WTC11 (cell line): ENCODE data around the gene AURKAIP1. TPM values are rescaled to one million over a fixed set of nuclear protein-coding genes. Genes with fewer than 3 reads are reported as not detected.

Experiments
- ATAC-seq: fragments of 200-7000 bp; cut with Tn5 transposase; 2 replicates; pipeline ENCODE4 v1.10.0; 2021; ENCODE audit warnings: mild to moderate bottlenecking, moderate library complexity
- CTCF ChIA-PET: fragments of 300-600 bp; sonication (Branson Sonifier 250); formaldehyde crosslinking; loops from one replicate; lab custom pipeline; 2021; ENCODE audit warnings: antibody characterized with exemption; lab: Charles Lee
- POLR2A ChIA-PET: fragments of 350-600 bp; sonication (Branson Sonifier 250); formaldehyde crosslinking; loops from one replicate; lab custom pipeline; 2021; ENCODE audit warnings: antibody characterized with exemption; lab: Charles Lee
- DNase-seq: peaks from one replicate; pipeline ENCODE4 v3.0.0; 2021; ENCODE audit warnings: low spot score
- H3K27ac Mint-ChIP-seq: 2 replicates; pipeline ENCODE4 v1.8.0; 2021; ENCODE audit warnings: mixed read lengths
- H3K27me3 Mint-ChIP-seq: 2 replicates; pipeline ENCODE4 v1.8.0; 2021; ENCODE audit warnings: low read depth, mild to moderate bottlenecking, moderate library complexity, mixed read lengths
- H3K36me3 Mint-ChIP-seq: 2 replicates; pipeline ENCODE4 v1.8.0; 2021; ENCODE audit warnings: mixed read lengths
- H3K4me1 Mint-ChIP-seq: 2 replicates; pipeline ENCODE4 v1.8.0; 2022; ENCODE audit warnings: mixed read lengths
- H3K4me3 Mint-ChIP-seq: 2 replicates; pipeline ENCODE4 v1.8.0; 2021; ENCODE audit warnings: mild to moderate bottlenecking, moderate library complexity, mixed read lengths
- H3K9me3 Mint-ChIP-seq: 2 replicates; pipeline ENCODE4 v1.8.0; 2021; ENCODE audit warnings: mixed read lengths
- ATF3 ChIP-seq: sonication (generic); formaldehyde crosslinking; conservative IDR thresholded peaks from 2 replicates; pipeline ENCODE4 v1.8.1; 2022; ENCODE audit warnings: mild to moderate bottlenecking, missing genetic modification reagents
- E2F1 ChIP-seq: sonication (generic); formaldehyde crosslinking; IDR thresholded peaks from 2 replicates; pipeline ENCODE4 v1.8.0; 2022; ENCODE audit warnings: mild to moderate bottlenecking, missing genetic modification reagents
- E2F4 ChIP-seq: sonication (generic); formaldehyde crosslinking; IDR thresholded peaks from 2 replicates; pipeline ENCODE4 v1.8.1; 2022; ENCODE audit warnings: low read depth, mild to moderate bottlenecking, moderate library complexity, missing genetic modification reagents, borderline replicate concordance
- E2F5 ChIP-seq: sonication (generic); formaldehyde crosslinking; IDR thresholded peaks from 2 replicates; pipeline ENCODE4 v1.8.1; 2022; ENCODE audit warnings: mild to moderate bottlenecking, moderate library complexity, missing genetic modification reagents
- ERG ChIP-seq: fragments of 250-450 bp; sonication (Bioruptor Pico); IDR thresholded peaks from 2 replicates; pipeline ENCODE4 v1.8.0; 2021; ENCODE audit warnings: mild to moderate bottlenecking
- FOXK1 ChIP-seq: sonication (generic); formaldehyde crosslinking; IDR thresholded peaks from 2 replicates; pipeline ENCODE4 v1.8.0; 2022; ENCODE audit warnings: mild to moderate bottlenecking, moderate library complexity, missing genetic modification reagents
- FOXP1 ChIP-seq: sonication (generic); formaldehyde crosslinking; IDR thresholded peaks from 2 replicates; pipeline ENCODE4 v1.8.0; 2022; ENCODE audit warnings: missing genetic modification reagents, mild to moderate bottlenecking, moderate library complexity, borderline replicate concordance
- GRHL2 ChIP-seq: fragments of 250-450 bp; sonication (Bioruptor Pico); IDR thresholded peaks from 2 replicates; pipeline ENCODE4 v1.8.0; 2022; ENCODE audit warnings: mild to moderate bottlenecking, moderate library complexity; ENCODE audit not compliant: insufficient replicate concordance, severe bottlenecking
- KAT7 ChIP-seq: sonication (generic); formaldehyde crosslinking; IDR thresholded peaks from 2 replicates; pipeline ENCODE4 v1.8.1; 2023; ENCODE audit warnings: missing genetic modification reagents, mild to moderate bottlenecking, borderline replicate concordance
- MAX ChIP-seq: sonication (generic); formaldehyde crosslinking; IDR thresholded peaks from 2 replicates; pipeline ENCODE4 v1.8.0; 2022; ENCODE audit warnings: mild to moderate bottlenecking, missing genetic modification reagents
- RORB ChIP-seq: fragments of 250-450 bp; sonication (Bioruptor Pico); IDR thresholded peaks from 2 replicates; pipeline ENCODE4 v1.9.0; 2021; ENCODE audit warnings: mild to moderate bottlenecking
- STAT6 ChIP-seq: sonication (generic); formaldehyde crosslinking; conservative IDR thresholded peaks from 2 replicates; pipeline ENCODE4 v1.8.1; 2023; ENCODE audit warnings: mild to moderate bottlenecking, low read depth, missing genetic modification reagents, moderate library complexity
- TP53 ChIP-seq: sonication (generic); formaldehyde crosslinking; IDR thresholded peaks from 2 replicates; pipeline ENCODE4 v1.8.1; 2023; ENCODE audit warnings: mild to moderate bottlenecking, missing genetic modification reagents
- ZNF232 ChIP-seq: sonication (generic); formaldehyde crosslinking; IDR thresholded peaks from 2 replicates; pipeline ENCODE4 v1.8.0; 2022; ENCODE audit warnings: mild to moderate bottlenecking, missing genetic modification reagents
- ZNF263 ChIP-seq: sonication (generic); formaldehyde crosslinking; IDR thresholded peaks from 2 replicates; pipeline ENCODE4 v1.8.1; 2022; ENCODE audit warnings: low read depth, mild to moderate bottlenecking, moderate library complexity, missing genetic modification reagents
- total RNA-seq: library from RNA; stranded (reverse); gene quantifications from 3 replicates; pipeline ENCODE4 v1.2.3, GENCODE V29; 2021

Gene AURKAIP1
- total RNA-seq, 1 experiment from 2014 or later = 268 TPM

GRCh38 chr1:1377540-1378205 is 2.7 kb upstream of the AURKAIP1 start (continued):
- TF ChIP-seq ATF3 (CRISPR knock-in tag) = no peak

GRCh38 chr1:1376551-1377226 is 1.7 kb upstream of the AURKAIP1 start:
- ChIA-PET POLR2A (no interaction called here), CTCF (interaction anchor here (1.0 to 1.4 kb wide), 4 partner anchors 21 to 77 kb away, joined by 3 to 6 read pairs (median 3); partner anchors contain the start of gene CCNL2)
- H3K27me3 Mint-ChIP-seq = no peaks in the 10 kb centered on the region
- no peaks in the 10 kb centered on the region for H3K9me3 Mint-ChIP-seq
- peaks cover 3% of the 10 kb centered on the region; the same call in 1 of the 2 replicates for H3K4me1 Mint-ChIP-seq
- H3K36me3 Mint-ChIP-seq = peaks cover 8% of the 10 kb centered on the region; the same call in 1 of the 2 replicates
- no peak for TF ChIP-seq KAT7 (CRISPR knock-in tag)
- peak overlapping the region; percentile 82 for H3K4me3 Mint-ChIP-seq
- DNase-seq (no peak), ATAC-seq (no peak)
- peak overlapping the region; percentile 60; the same call in 1 of the 2 replicates for H3K27ac Mint-ChIP-seq

- Mint-ChIP-seq H3K27me3 (peaks cover under 1% of the 10 kb centered on the region; the same call in 1 of the 2 replicates), H3K4me3 (peak overlapping the region; percentile 82), H3K27ac (no peak overlapping the region), H3K36me3 (peaks cover 8% of the 10 kb centered on the region; the same call in 1 of the 2 replicates), H3K4me1 (peaks cover 3% of the 10 kb centered on the region; the same call in 1 of the 2 replicates), H3K9me3 (no peaks in the 10 kb centered on the region)
- ATAC-seq = no peak
- POLR2A ChIA-PET = interaction anchor here (1.0 to 2.1 kb wide), 2 partner anchors 25 to 49 kb away, joined by 3 to 12 read pairs; partner anchors contain the start of gene CCNL2
- TF ChIP-seq FOXK1 (CRISPR knock-in tag) (no peak), E2F1 (CRISPR knock-in tag) (no peak), RORB (CRISPR knock-in tag) (no peak), E2F4 (CRISPR knock-in tag) (0 out of 2 replicates have a peak, but pooled peaks have one; percentile 19), ZNF232 (CRISPR knock-in tag) (no peak)
- DNase-seq = no peak
- CTCF ChIA-PET = interaction anchor here (1.0 to 1.5 kb wide), 4 partner anchors 25 to 305 kb away, joined by 3 to 8 read pairs (median 4); partner anchors contain the start of gene CCNL2
These were observed 448 bp downstream of the AURKAIP1 start for GRCh38 chr1:1374589-1374928.

- Mint-ChIP-seq H3K27ac (no peak overlapping the region; the same call in 1 of the 2 replicates), H3K36me3 (peaks cover 8% of the 10 kb centered on the region; the same call in 1 of the 2 replicates), H3K9me3 (no peaks in the 10 kb centered on the region), H3K4me3 (peak overlapping the region; percentile 82), H3K4me1 (peaks cover 3% of the 10 kb centered on the region; the same call in 1 of the 2 replicates), H3K27me3 (peaks cover 4% of the 10 kb centered on the region; the same call in 1 of the 2 replicates)
- POLR2A ChIA-PET = interaction anchor here (2.1 kb wide), 1 partner anchor 26 kb away, joined by 12 read pairs; the partner anchor contains the start of gene CCNL2
- CTCF ChIA-PET = interaction anchor here (0.9 to 1.5 kb wide), 3 partner anchors 25 to 132 kb away, joined by 3 to 5 read pairs (median 3); partner anchors contain the start of gene CCNL2
- no peak for ATAC-seq
- DNase-seq = no peak
- TF ChIP-seq ERG (CRISPR knock-in tag) (no peak), FOXP1 (CRISPR knock-in tag) (no peak), ZNF263 (CRISPR knock-in tag) (no peak), E2F5 (no peak; the same call in 1 of the 2 replicates), GRHL2 (no peak), STAT6 (CRISPR knock-in tag) (no peak), MAX (CRISPR knock-in tag) (no peak), ZNF232 (CRISPR knock-in tag) (no peak), FOXK1 (CRISPR knock-in tag) (no peak), TP53 (CRISPR knock-in tag) (no peak)
These were observed 1.0 kb downstream of the AURKAIP1 start for GRCh38 chr1:1373815-1374588.
